HG03439 (cell line): ENCODE measurements around the gene ESM1.

ENCODE experiments used
- ATAC-seq: cut with Tn5 transposase; IDR thresholded peaks from one replicate; pipeline ENCODE4 v1.9.1; 2021; ENCODE audit warnings: mild to moderate bottlenecking, moderate library complexity; ENCODE audit not compliant: unreplicated experiment

Gene ESM1

GRCh38 chr5:54988218-54988617 is 2.8 kb upstream of the ESM1 start:
- ATAC-seq = no peak

- no peak for ATAC-seq
These were observed 869 bp upstream of the ESM1 start for GRCh38 chr5:54986269-54986654.

- no peak for ATAC-seq
These were observed 3.5 kb downstream of the ESM1 start for GRCh38 chr5:54981928-54982327.

GRCh38 chr5:54975701-54976100 is 9.7 kb downstream of the ESM1 start:
- ATAC-seq = no peak

GRCh38 chr5:54969856-54970828 is 15.3 kb downstream of the ESM1 start:
- ATAC-seq = no peak

GRCh38 chr5:54969242-54969641 is 16.2 kb downstream of the ESM1 start:
- no peak for ATAC-seq

- no peak for ATAC-seq
These were observed 19.6 kb downstream of the ESM1 start for GRCh38 chr5:54965806-54966205.

- no peak for ATAC-seq
These were observed 21.0 kb downstream of the ESM1 start for GRCh38 chr5:54964405-54964804.

GRCh38 chr5:54959673-54960418 is 25.5 kb downstream of the ESM1 start:
- no peak for ATAC-seq

GRCh38 chr5:54956922-54957321 is 28.5 kb downstream of the ESM1 start:
- no peak for ATAC-seq

- no peak for ATAC-seq
These were observed 38.2 kb downstream of the ESM1 start for GRCh38 chr5:54947187-54947586.

- ATAC-seq = no peak
These were observed 39.0 kb downstream of the ESM1 start for GRCh38 chr5:54946306-54946819.

GRCh38 chr5:54944364-54944763 is 41.0 kb downstream of the ESM1 start:
- ATAC-seq = no peak

- no peak for ATAC-seq
These were observed 43.2 kb downstream of the ESM1 start for GRCh38 chr5:54942064-54942778.

GRCh38 chr5:54936201-54936600 is 49.2 kb downstream of the ESM1 start:
- no peak for ATAC-seq

GRCh38 chr5:54932789-54933188 is 52.6 kb downstream of the ESM1 start:
- ATAC-seq = no peak

GRCh38 chr5:54930736-54931135 is 54.7 kb downstream of the ESM1 start:
- ATAC-seq = no peak
